Spinal cord (tissue), 10 donors: ENCODE data around the gene EXOC6. TPM values are rescaled to one million over a fixed set of nuclear protein-coding genes. Genes with fewer than 3 reads are reported as not detected.
"Not testable (repeated sequence)": the region's sequence is repeated elsewhere in the genome, so short reads cannot be mapped to it uniquely, and the experiment has no call there.

Source experiments
- DNase-seq, 6 donors: peaks; one replicate each; pipeline versions ENCODE4 v3.0.0 to v3.0.0-alpha.2; 2013 to 2015; ENCODE audit warnings: low spot score in 6 of 6, low read depth in 4 of 6
- H3K27ac ChIP-seq: one replicate; pipeline ENCODE4 v1.5.1; 2013; ENCODE audit warnings: low read depth, low read length, control low read depth
- H3K27me3 ChIP-seq: one replicate; pipeline ENCODE4 v1.6.1; 2013; ENCODE audit warnings: low read length; ENCODE audit not compliant: control insufficient read depth, insufficient read depth
- H3K36me3 ChIP-seq: one replicate; pipeline ENCODE4 v1.6.1; 2013; ENCODE audit warnings: low read length; ENCODE audit not compliant: control insufficient read depth, insufficient read depth
- H3K4me1 ChIP-seq: one replicate; pipeline ENCODE4 v1.6.1; 2013; ENCODE audit warnings: low read length; ENCODE audit not compliant: control insufficient read depth, insufficient read depth
- H3K4me3 ChIP-seq: one replicate; pipeline ENCODE4 v1.5.1; 2013; ENCODE audit warnings: low read depth, low read length, control low read depth
- H3K9me3 ChIP-seq: one replicate; pipeline ENCODE4 v1.6.1; 2013; ENCODE audit warnings: low read length; ENCODE audit not compliant: control insufficient read depth, insufficient read depth
- WGBS: methylation state at CpG from one replicate; pipeline ENCODE4 v1.1.5; 2013; ENCODE audit warnings: missing lambda C conversion rate; ENCODE audit not compliant: insufficient coverage; 5-methylcytosine and 5-hydroxymethylcytosine counted together
- polyA plus RNA-seq, 2 donors: library from polyadenylated mRNA; unstranded; fragments of 120-200 nt; gene quantifications; one replicate each; pipeline ENCODE4 v1.2.1, GENCODE V29; 2013; ENCODE audit not compliant: insufficient read length in 2 of 2
- total RNA-seq, 2 donors: library from RNA; depleted of rRNA in 1 of 2; stranded (reverse); fragments of 120-200 nt in 1 of 2; fragments of >200 nt in 1 of 2; gene quantifications; one replicate each; pipeline versions ENCODE4 v1.2.3 to v1.2.4, GENCODE V29; 2013 to 2014
- donor health status: healthy.

The EXOC6 gene
- total and polyA plus RNA-seq, 4 donors = 16.5 to 46.6 (median 21.2) TPM

DNA sequence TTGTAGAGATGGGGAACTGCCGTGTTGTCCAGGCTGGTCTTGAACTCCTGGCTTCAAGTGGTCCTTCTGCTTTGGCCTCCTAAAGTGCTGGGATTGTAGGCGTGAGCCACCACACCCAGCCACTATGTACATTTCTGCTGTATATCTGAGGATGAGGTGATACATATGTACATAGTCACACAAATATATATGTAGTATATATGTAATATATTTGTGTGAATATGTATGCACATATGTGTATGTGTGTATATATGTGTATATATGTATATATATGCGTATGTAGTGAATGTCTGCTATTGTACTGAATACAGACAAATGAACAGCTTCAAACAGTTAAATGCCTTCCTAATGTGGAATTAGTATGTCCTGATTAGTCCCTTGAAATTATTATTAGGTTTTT is 70.3 kb downstream of the EXOC6 start:
- WGBS = no CpG with 5 or more reads among the region's 3 CpGs
- no peaks in the 10 kb centered on the region for H3K27me3 ChIP-seq

GRCh38 chr10:92920866-92921265 is 72.5 kb downstream of the EXOC6 start:
- H3K27ac ChIP-seq = no peak overlapping the region
- peaks cover 5% of the 10 kb centered on the region for H3K36me3 ChIP-seq
- no peak for DNase-seq
- no peaks in the 10 kb centered on the region for H3K4me1 ChIP-seq
- H3K4me3 ChIP-seq = no peak overlapping the region
- no peaks in the 10 kb centered on the region for H3K27me3 ChIP-seq
- H3K9me3 ChIP-seq = no peaks in the 10 kb centered on the region

More for the DNA sequence above, 70.3 kb downstream of the EXOC6 start:
- no peaks in the 10 kb centered on the region for H3K9me3 ChIP-seq
- no peak for DNase-seq
- H3K4me1 ChIP-seq = no peaks in the 10 kb centered on the region
- no peak overlapping the region for H3K4me3 ChIP-seq
- H3K27ac ChIP-seq = no peak overlapping the region
- H3K36me3 ChIP-seq = peaks cover 5% of the 10 kb centered on the region

- Histone ChIP-seq H3K27ac (no peak overlapping the region), H3K4me1 (no peaks in the 10 kb centered on the region), H3K4me3 (no peak overlapping the region), H3K27me3 (no peaks in the 10 kb centered on the region), H3K36me3 (peaks cover 2% of the 10 kb centered on the region), H3K9me3 (no peaks in the 10 kb centered on the region)
- WGBS = 88% methylated on average over 1 of the region's 1 CpG
- DNase-seq = no peak
Observed at GRCh38 chr10:92923416-92923815, 75.1 kb downstream of the EXOC6 start.

DNA sequence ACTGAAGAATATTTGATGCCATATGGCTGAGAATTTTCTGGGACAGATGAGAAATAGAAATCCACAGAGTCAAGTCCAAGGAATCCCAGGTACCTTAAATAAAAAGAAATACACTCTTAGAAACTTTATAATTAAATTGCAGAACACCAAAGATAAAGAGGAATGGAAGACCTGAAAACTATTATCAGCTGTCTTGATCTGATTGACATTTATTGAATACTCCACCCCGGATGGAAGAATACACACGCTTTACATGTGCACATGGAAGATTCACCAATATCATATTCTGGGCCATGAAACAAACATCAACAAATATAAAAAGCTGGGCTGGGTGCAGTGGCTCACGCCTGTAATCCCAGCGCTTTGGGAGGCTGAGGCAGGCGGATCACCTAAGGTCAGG is 81.6 kb downstream of the EXOC6 start:
- WGBS = no CpG with 5 or more reads among the region's 5 CpGs
- H3K4me3 ChIP-seq = no peak overlapping the region
- no peak overlapping the region for H3K27ac ChIP-seq
- H3K27me3 ChIP-seq = no peaks in the 10 kb centered on the region
- H3K4me1 ChIP-seq = no peaks in the 10 kb centered on the region
- H3K36me3 ChIP-seq = no peaks in the 10 kb centered on the region
- peaks cover 4% of the 10 kb centered on the region for H3K9me3 ChIP-seq
- no peak for DNase-seq

DNA sequence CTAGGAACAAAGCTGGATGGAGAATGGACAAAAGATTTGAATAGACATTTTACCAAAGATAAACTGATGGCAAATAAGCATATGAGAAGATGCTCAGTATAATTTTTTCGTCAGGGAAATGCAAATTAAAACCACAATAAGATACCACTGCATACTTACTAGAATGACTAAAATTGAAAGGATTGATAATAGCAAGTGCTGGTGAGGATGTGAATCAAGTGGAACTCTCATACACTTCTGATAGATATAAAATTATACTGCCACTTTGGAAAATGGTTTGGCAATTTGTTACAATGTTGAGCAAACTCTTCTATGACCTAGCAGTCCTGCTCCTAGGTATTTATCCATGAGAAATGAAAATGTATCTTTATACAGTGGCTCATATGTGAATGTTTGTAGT is 83.3 kb downstream of the EXOC6 start:
- H3K4me3 ChIP-seq = no peak overlapping the region
- no peaks in the 10 kb centered on the region for H3K4me1 ChIP-seq
- no peaks in the 10 kb centered on the region for H3K27me3 ChIP-seq
- DNase-seq = no peak
- no peaks in the 10 kb centered on the region for H3K36me3 ChIP-seq
- WGBS = no CpG with 5 or more reads among the region's 1 CpG
- H3K27ac ChIP-seq = no peak overlapping the region
- peaks cover 4% of the 10 kb centered on the region for H3K9me3 ChIP-seq

DNA sequence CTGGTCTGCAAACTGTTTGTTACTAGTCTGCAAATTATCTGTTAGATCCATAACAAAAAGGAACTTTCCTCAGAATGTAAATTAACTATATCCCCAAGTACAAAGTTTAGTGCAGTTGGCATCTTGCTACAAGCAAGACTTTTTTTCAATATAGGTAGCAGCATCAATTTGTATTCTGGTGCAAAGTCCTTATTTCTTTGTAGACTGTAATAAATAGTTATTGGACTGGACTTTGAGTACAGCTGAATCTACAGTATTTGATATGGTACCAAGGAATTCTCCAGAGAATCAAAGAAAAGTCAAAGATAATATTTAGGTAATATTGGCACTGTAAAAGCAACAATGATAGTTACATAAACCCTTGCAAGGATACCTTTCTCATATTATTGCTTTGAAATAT is 89.6 kb downstream of the EXOC6 start:
- Histone ChIP-seq H3K27me3 (no peaks in the 10 kb centered on the region), H3K36me3 (peaks cover 1% of the 10 kb centered on the region), H3K27ac (no peak overlapping the region), H3K4me3 (no peak overlapping the region), H3K9me3 (no peaks in the 10 kb centered on the region), H3K4me1 (no peaks in the 10 kb centered on the region)
- no peak for DNase-seq

DNA sequence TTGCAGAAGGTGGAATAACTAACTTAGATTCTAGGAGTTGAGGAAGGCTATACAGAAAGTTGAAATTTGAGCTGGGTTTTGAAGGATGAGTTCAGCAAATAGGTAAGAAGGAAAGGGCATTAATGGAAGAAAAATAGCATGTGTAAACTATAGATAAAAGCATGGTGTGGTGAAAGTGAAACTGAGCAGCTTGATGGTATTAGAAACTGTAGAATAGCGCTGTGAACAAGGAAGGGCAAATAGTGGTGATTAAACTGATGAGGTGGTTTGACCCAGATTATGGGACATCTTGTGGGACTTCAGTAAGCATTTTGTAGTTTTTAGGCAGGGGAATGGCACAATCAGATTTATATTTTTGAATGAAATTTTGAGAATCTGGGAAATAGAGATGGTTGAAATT is 90.5 kb downstream of the EXOC6 start:
- no peak for DNase-seq
- H3K36me3 ChIP-seq = peaks cover 2% of the 10 kb centered on the region
- H3K4me3 ChIP-seq = no peak overlapping the region
- H3K9me3 ChIP-seq = no peaks in the 10 kb centered on the region
- H3K4me1 ChIP-seq = no peaks in the 10 kb centered on the region
- 100% methylated on average over 1 of the region's 1 CpG for WGBS
- H3K27ac ChIP-seq = no peak overlapping the region
- no peaks in the 10 kb centered on the region for H3K27me3 ChIP-seq

GRCh38 chr10:92942226-92942625 is 93.9 kb downstream of the EXOC6 start:
- H3K27me3 ChIP-seq = no peaks in the 10 kb centered on the region
- H3K4me3 ChIP-seq = no peak overlapping the region
- H3K9me3 ChIP-seq = no peaks in the 10 kb centered on the region
- DNase-seq = no peak
- no peak overlapping the region for H3K27ac ChIP-seq
- peaks cover 10% of the 10 kb centered on the region for H3K36me3 ChIP-seq
- no peaks in the 10 kb centered on the region for H3K4me1 ChIP-seq

- WGBS = 90% methylated on average over 2 of the region's 3 CpGs
- no peak for DNase-seq
Observed at GRCh38 chr10:92946491-92946890, 98.2 kb downstream of the EXOC6 start.

DNA sequence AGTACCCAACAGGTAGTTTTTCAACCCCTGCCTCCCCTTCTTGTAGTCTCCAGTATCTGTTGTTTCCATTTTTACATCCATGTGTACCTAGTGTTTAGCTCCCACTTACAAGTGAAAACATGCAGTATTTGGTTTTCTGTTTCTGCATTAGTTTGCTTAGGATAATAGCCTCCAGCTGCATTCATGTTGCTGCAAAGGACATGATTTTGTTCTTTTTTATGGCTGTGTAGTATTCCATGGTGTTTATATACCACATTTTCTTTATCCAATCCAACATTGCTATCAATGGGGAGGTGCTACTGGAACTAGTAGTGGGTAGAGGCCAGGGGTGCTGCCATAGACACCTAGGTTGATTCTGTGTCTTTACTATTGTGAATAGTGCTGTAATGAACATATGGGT is 104.3 kb downstream of the EXOC6 start:
- not testable (repeated sequence) for H3K27me3 ChIP-seq, H3K27ac ChIP-seq, DNase-seq, H3K4me1 ChIP-seq, H3K4me3 ChIP-seq, H3K9me3 ChIP-seq, H3K36me3 ChIP-seq

More at GRCh38 chr10:92946491-92946890, 98.2 kb downstream of the EXOC6 start:
- Histone ChIP-seq H3K9me3 (no peaks in the 10 kb centered on the region), H3K36me3 (peaks cover 10% of the 10 kb centered on the region), H3K27ac (no peak overlapping the region), H3K4me3 (no peak overlapping the region), H3K4me1 (no peaks in the 10 kb centered on the region), H3K27me3 (no peaks in the 10 kb centered on the region)
